ENCODE results near the gene SNAP91.

SNAP91 gene

DNA sequence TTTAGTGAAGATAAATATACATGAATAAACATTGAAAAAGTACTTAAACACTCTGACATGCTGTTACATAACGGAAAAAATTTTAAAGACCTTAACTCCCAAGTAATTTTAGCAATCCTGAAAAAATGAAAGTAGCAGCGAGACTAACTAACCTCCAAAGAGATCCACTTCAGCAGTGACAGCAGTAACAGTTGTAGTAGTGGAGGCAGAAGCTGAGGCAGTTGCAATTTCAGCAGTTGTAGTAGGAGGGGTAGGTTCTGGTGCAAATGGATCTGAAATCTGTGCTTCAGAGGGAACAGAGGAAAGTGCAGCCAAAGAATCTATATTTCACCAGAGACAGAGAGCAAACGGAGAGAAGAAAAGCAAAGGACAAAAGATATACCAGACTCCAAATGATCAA lies 107.8 kb downstream of the SNAP91 start:
- TF ChIP-seq, protein P1, sequence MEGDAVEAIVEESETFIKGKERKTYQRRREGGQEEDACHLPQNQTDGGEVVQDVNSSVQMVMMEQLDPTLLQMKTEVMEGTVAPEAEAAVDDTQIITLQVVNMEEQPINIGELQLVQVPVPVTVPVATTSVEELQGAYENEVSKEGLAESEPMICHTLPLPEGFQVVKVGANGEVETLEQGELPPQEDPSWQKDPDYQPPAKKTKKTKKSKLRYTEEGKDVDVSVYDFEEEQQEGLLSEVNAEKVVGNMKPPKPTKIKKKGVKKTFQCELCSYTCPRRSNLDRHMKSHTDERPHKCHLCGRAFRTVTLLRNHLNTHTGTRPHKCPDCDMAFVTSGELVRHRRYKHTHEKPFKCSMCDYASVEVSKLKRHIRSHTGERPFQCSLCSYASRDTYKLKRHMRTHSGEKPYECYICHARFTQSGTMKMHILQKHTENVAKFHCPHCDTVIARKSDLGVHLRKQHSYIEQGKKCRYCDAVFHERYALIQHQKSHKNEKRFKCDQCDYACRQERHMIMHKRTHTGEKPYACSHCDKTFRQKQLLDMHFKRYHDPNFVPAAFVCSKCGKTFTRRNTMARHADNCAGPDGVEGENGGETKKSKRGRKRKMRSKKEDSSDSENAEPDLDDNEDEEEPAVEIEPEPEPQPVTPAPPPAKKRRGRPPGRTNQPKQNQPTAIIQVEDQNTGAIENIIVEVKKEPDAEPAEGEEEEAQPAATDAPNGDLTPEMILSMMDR (IDR thresholded peaks at IDR 0.05; ENCODE audit: extremely low read depth, missing control alignments): no peak
- DNase-seq (ENCODE audit: low spot score): no peak

DNA sequence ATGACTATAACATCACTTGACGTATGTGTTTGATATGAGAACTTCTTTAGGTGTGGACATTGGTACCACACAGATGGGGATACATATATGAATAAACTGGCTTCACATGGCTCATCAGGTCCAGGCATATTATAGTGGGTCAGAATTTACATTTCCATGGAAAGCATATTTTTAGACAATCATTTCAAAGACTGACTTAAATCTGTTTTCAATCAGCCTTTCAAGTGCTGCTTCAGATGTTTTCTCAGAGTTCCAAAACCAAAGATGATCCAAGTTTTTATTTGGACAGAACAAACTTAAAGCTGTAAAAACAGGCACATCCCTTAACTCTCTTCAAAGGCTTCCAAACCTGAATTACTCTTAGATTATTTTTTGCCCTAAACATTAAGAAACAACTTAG lies 108.4 kb downstream of the SNAP91 start:
- DNase-seq (ENCODE audit: low spot score): no peak
- TF ChIP-seq, protein P1 (IDR thresholded peaks at IDR 0.05; ENCODE audit: extremely low read depth, missing control alignments): no peak

DNA sequence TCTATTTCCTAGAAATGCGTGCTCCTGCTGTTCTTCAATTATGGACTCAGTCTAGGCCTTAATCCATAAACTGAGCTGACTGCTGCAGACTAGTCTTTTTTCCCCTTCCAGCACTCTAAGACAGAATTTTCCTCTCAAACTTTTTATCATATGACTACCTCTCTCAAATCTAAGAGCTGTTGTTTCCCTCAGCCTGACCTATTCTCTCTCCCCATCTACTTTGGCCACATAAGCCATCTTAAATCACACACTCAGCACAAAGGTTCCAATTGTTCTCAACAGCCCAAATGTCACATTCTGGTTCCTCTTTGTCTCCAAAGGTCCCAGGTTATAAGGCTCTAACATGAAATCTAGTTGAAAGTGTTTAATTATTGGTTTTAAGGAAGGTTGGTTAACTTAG lies 111.4 kb downstream of the SNAP91 start:
- TF ChIP-seq, protein P1 (IDR thresholded peaks at IDR 0.05; ENCODE audit: extremely low read depth, missing control alignments): no peak

DNA sequence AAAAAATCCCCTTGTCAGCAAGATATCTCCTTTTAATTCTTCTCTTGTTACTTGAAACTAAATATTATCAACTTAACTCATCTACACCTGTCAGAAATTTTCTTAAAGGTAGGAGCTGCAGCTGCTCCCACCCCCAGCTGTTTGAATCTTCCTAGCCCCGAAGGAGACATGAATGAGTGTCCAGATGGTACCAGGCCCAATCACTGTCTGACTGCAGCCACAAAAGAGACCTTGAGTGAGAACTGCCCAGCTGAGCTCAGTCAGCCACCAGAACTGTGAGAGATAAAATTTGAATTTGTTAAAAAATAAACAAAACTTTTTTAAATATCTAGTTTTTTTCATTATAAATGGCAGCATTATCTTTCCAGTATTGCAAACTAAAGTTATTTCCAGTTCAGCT lies 111.8 kb downstream of the SNAP91 start:
- no peak for DNase-seq (ENCODE audit: low spot score)
- TF ChIP-seq, protein P1 (IDR thresholded peaks at IDR 0.05; ENCODE audit: extremely low read depth, missing control alignments): no peak

More for the DNA sequence above, 111.4 kb downstream of the SNAP91 start:
- no peak for DNase-seq (ENCODE audit: low spot score)

DNA sequence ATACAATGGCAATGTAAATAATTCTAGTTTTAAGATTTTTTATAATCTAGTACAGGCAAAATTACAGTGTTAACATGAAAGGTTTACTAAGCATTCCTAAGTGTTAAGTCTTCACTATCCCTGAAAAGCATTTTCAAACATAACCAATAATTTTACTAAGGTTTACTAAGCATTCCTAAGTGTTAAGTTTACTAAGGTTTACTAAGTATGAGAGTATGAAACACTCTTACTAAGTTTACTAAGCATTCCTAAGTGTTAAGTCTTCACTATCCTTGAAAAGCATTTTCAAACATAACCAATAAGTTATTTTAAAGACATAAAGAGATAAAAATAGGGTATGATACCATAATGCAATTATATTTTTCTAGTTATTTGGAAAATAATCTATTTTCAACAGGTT lies 114.0 kb downstream of the SNAP91 start:
- DNase-seq (ENCODE audit: low spot score): no peak
- TF ChIP-seq, protein P1 (IDR thresholded peaks at IDR 0.05; ENCODE audit: extremely low read depth, missing control alignments): no peak

DNA sequence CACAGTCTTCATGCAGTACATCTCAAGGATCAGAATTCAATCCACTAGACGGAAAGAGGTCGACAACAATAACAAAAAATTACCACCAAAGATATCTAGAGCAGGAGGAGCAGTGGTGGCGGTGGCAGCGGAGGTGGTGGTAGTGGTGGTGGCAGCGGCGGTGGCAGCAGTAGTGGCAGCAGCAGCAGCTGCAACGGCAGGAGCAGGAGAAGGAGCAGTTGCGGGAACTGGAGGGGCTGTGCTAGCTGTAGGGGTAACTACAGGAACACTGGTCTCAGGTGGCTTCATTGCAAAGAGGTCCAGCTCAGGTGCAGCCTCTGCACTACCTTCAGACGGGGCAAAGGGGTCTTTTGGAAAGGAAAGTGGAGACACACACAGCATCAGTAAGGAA lies 115.5 kb downstream of the SNAP91 start:
- TF ChIP-seq, protein P1 (IDR thresholded peaks at IDR 0.05; ENCODE audit: extremely low read depth, missing control alignments): no peak
- DNase-seq (ENCODE audit: low spot score): no peak

DNA sequence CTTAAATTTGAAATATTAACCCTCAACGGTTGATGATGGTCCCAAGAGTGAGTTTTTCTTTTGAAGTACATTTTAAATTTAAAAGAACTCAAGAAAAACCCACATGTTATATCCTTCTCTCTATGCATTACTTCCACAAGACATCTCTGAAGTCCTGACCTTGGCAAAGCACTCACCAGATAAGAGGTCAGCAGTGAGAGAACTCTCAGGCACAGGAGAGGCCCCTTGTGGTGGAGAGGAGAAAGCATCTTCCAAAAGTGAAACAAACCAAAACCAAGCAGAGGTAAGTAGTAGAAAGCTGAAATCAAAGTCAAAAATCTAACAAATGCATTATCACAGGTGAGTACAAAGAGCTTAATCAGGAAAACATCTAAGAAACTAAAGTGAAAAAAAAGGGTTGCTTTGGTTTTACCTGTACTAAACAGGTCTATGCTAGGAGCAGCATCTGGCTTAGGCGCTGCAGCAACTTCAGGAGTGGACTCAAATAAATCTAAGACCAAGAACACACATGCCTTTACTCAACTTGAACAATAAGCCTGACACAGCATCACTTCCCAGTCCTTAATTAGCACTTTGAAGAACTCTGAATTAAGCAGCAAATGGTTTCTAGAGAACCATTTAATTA lies 116.0 kb downstream of the SNAP91 start:
- TF ChIP-seq, protein P1 (IDR thresholded peaks at IDR 0.05; ENCODE audit: extremely low read depth, missing control alignments): peak; percentile 52
- DNase-seq (ENCODE audit: low spot score): peak; percentile 46

All from GM20000 (cell line).